GM12878 (cell line): ENCODE results near the gene WWOX. TPM values are rescaled to one million over a fixed set of nuclear protein-coding genes. Genes with fewer than 3 reads are reported as not detected.

Experiments used
- ATAC-seq: fragments of 200-7000 bp; cut with Tn5 transposase; 3 replicates; pipeline ENCODE4 v1.9.1; 2020; ENCODE audit warnings: mild to moderate bottlenecking, moderate library complexity
- BruUV-seq: library from RNA; stranded (reverse); fragments of 400-500 nt; replicated peaks from 2 replicates; lab custom pipeline; 2021; lab: Mats Ljungman, UMichigan
- CTCF ChIA-PET: fragments of 300-600 bp; sonication (Branson Sonifier 250); formaldehyde crosslinking; extraction: SDS; loops from one replicate; lab custom pipeline; 2021; ENCODE audit warnings: inconsistent platforms; lab: Yijun Ruan, JAX
- POLR2A ChIA-PET: fragments of 350-600 bp; formaldehyde crosslinking; extraction: SDS; loops from one replicate; lab custom pipeline; 2021; ENCODE audit warnings: inconsistent platforms; lab: Charles Lee
- RAD21 ChIA-PET: fragments of 300-600 bp; sonication (Branson Sonifier 250); formaldehyde crosslinking; loops from one replicate; lab custom pipeline; 2023; ENCODE audit warnings: antibody characterized with exemption; ENCODE audit not compliant: unreplicated experiment; lab: Charles Lee
- SMC1A ChIA-PET: fragments of 300-600 bp; sonication (Branson Sonifier 250); formaldehyde crosslinking; loops from one replicate; lab custom pipeline; 2023; ENCODE audit not compliant: unreplicated experiment, uncharacterized antibody; lab: Charles Lee
- DNase-seq: peaks from one replicate; pipeline ENCODE4 v3.0.0-alpha.2; 2011; ENCODE audit warnings: low read depth, low spot score
- FAIRE-seq: peaks from 3 replicates; lab custom pipeline; 2011; peaks lifted over from hg19 to GRCh38; lab: Jason Lieb, UNC
- H2AFZ ChIP-seq: 2 replicates; pipeline ENCODE4 v1.6.0; 2011; ENCODE audit warnings: low read depth, low read length, control low read depth; ENCODE audit not compliant: control insufficient read depth
- H3K27ac ChIP-seq: 2 replicates; pipeline ENCODE4 v1.5.1; 2011; ENCODE audit warnings: control low read depth; ENCODE audit not compliant: control insufficient read depth, insufficient read depth
- H3K27me3 ChIP-seq, 2 experiments: replicated peaks in 1 of 2; 2 replicates each; pipeline versions ENCODE4 v1.6.0 to v1.6.1; 2011; ENCODE audit warnings: low read length in 1 of 2; ENCODE audit not compliant: control insufficient read depth in 2 of 2, insufficient read depth in 2 of 2
- H3K36me3 ChIP-seq, 2 experiments: 2 replicates each; pipeline ENCODE4 v1.5.1; 2011; ENCODE audit warnings: low read length in 1 of 2; ENCODE audit not compliant: control insufficient read depth in 2 of 2, insufficient read depth in 2 of 2
- H3K4me1 ChIP-seq: 2 replicates; pipeline ENCODE4 v1.6.1; 2011; ENCODE audit warnings: mild to moderate bottlenecking, low read length, moderate library complexity, mixed read lengths; ENCODE audit not compliant: control insufficient read depth, insufficient read depth
- H3K4me2 ChIP-seq: 2 replicates; pipeline ENCODE4 v1.6.0; 2011; ENCODE audit warnings: control low read depth; ENCODE audit not compliant: control insufficient read depth, insufficient read depth
- H3K4me3 ChIP-seq: fragments of 200-600 bp; sonication (generic); 2 replicates; pipeline ENCODE4 v1.5.1; 2016
- H3K79me2 ChIP-seq: 2 replicates; pipeline ENCODE4 v1.6.0; 2011; ENCODE audit warnings: low read length; ENCODE audit not compliant: control insufficient read depth, insufficient read depth
- H3K9ac ChIP-seq: 2 replicates; pipeline ENCODE4 v1.8.0; 2011; ENCODE audit warnings: low read length, control low read depth, mixed read lengths; ENCODE audit not compliant: control insufficient read depth, insufficient read depth
- H3K9me3 ChIP-seq: replicated peaks from 3 replicates; pipeline ENCODE4 v1.5.1; 2011; ENCODE audit warnings: mild to moderate bottlenecking, low read length; ENCODE audit not compliant: control insufficient read depth, insufficient read depth
- H4K20me1 ChIP-seq: 2 replicates; pipeline ENCODE4 v1.6.0; 2011; ENCODE audit not compliant: control insufficient read depth, insufficient read depth
- WGBS: methylation state at CpG from one replicate; pipeline ENCODE4 v1.1.6; 2016; ENCODE audit warnings: low lambda C conversion rate; ENCODE audit not compliant: insufficient replicate concordance, insufficient coverage; ENCODE audit errors: missing lambda C conversion rate; 5-methylcytosine and 5-hydroxymethylcytosine counted together
- in situ Hi-C: fragments of 300-500 bp; cut with MboI; formaldehyde crosslinking; loops from 9 replicates; pipeline ENCODE4 v1.14.3; 2018; ENCODE audit warnings: mixed read lengths
- intact Hi-C: fragments of 100-400 bp; cut with micrococcal nuclease; formaldehyde crosslinking; loops from one replicate; pipeline ENCODE4 v1.14.2; 2022; ENCODE audit not compliant: unreplicated experiment
- polyA plus RNA-seq, 11 experiments: library from polyadenylated mRNA; depleted of rRNA in 4 of 11; unstranded in 6 of 11; stranded (reverse) in 5 of 11; fragments of >200 nt; fragmentation: Nextera tagmentation in 4 of 11; fragmentation: Illumina TruSeq in 1 of 11; extraction: Ambion mirVana in 4 of 11; extraction: Trizol in 1 of 11; gene quantifications; 1 replicate in 1 of 11; 2 replicates in 10 of 11; pipeline versions ENCODE4 v1.2.1 to v1.2.3, GENCODE V29; 2011 to 2016; ENCODE audit warnings: inconsistent platforms in 2 of 11, missing spikeins in 2 of 11, low read depth in 1 of 11
- total RNA-seq, 4 experiments: library from RNA; depleted of rRNA in 3 of 4; stranded (reverse); fragments of >200 nt in 3 of 4; fragmentation: Illumina TruSeq in 1 of 4; extraction: Trizol in 1 of 4; gene quantifications; 2 replicates each; pipeline versions ENCODE4 v1.2.1 to v1.2.3, GENCODE V29; 2013 to 2021
- TF ChIP-seq, protein P1 (sequence below): IDR thresholded peaks from 2 replicates; pipeline ENCODE4 v1.6.1; 2012; ENCODE audit warnings: low read depth, low read length, improper control_type of control experiment
- TF ChIP-seq, protein P2 (sequence below): fragments of 450-650 bp; IDR thresholded peaks from 2 replicates; pipeline ENCODE4 v1.6.1; 2016; ENCODE audit warnings: mild to moderate bottlenecking
- TF ChIP-seq, protein P3 (sequence below): fragments of 150-350 bp; IDR thresholded peaks from 2 replicates; pipeline ENCODE4 v1.6.1; 2016; ENCODE audit warnings: low read depth, low read length

Gene WWOX
- total and polyA plus RNA-seq, 10 of the 15 experiments (the other 5 are each of a cell fraction or from before 2014, with no cell fraction given), result 2.8 to 24.4 (median 17.8) TPM

DNA sequence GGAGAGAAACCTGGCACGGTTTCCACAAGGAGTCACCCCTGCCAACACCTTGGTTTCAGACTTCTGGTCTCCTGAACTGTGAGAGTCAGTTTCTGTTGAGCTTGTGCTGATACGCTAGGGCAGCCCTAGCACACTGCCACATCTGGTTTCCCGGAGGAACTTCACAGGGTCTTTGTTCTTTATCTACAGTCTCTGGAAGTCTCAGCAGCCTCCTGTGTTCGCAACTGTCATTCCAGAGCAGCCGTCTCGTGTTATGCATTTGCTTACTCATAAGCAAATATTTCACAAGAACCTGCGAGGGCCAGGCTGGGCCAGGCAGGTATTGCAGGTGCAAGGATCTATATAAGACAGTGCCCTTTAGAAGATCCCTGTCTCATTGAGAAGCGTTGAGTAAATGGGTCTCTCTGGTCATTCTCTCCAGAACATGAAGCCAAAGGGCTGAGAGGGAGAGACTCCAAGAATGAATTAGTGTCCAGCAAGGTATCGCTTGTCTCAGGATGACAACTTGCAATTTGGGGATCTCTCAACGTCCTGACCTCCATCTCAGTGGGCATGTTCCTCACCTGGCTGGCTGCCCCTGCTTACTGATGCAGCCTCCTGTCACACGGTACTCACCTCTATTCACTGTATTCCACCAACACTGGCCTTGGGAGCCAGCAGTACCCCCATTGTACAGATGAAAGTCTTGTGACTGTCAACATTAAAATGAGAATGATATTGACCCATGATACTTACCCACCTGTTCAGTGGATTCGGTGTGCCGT lies 141.2 kb downstream of the WWOX start:
- H3K27ac ChIP-seq, result no peak overlapping the region
- H3K4me1 ChIP-seq, result no peaks in the 10 kb centered on the region
- H4K20me1 ChIP-seq, result no peaks in the 10 kb centered on the region
- no peak overlapping the region for H3K9ac ChIP-seq
- FAIRE-seq (no peak), DNase-seq (no peak), ATAC-seq (no peak)
- no peaks in the 10 kb centered on the region for H3K36me3 ChIP-seq
- H3K4me3 ChIP-seq, result no peak overlapping the region
- ChIA-PET SMC1A (no interaction called here), RAD21 (no interaction called here), CTCF (interaction anchor here (1.6 kb wide), 1 partner anchor 1362 kb away, joined by 4 read pairs; no protein-coding TSS in a partner anchor), POLR2A (no interaction called here)
- no peaks in the 10 kb centered on the region for H3K27me3 ChIP-seq
- 70% methylated on average over 13 of the region's 13 CpGs for WGBS
- no TSS peak for BruUV-seq
- no peaks in the 10 kb centered on the region for H3K9me3 ChIP-seq
- TF ChIP-seq, protein P1, sequence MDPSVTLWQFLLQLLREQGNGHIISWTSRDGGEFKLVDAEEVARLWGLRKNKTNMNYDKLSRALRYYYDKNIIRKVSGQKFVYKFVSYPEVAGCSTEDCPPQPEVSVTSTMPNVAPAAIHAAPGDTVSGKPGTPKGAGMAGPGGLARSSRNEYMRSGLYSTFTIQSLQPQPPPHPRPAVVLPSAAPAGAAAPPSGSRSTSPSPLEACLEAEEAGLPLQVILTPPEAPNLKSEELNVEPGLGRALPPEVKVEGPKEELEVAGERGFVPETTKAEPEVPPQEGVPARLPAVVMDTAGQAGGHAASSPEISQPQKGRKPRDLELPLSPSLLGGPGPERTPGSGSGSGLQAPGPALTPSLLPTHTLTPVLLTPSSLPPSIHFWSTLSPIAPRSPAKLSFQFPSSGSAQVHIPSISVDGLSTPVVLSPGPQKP, result no peak
- TF ChIP-seq, protein P2, sequence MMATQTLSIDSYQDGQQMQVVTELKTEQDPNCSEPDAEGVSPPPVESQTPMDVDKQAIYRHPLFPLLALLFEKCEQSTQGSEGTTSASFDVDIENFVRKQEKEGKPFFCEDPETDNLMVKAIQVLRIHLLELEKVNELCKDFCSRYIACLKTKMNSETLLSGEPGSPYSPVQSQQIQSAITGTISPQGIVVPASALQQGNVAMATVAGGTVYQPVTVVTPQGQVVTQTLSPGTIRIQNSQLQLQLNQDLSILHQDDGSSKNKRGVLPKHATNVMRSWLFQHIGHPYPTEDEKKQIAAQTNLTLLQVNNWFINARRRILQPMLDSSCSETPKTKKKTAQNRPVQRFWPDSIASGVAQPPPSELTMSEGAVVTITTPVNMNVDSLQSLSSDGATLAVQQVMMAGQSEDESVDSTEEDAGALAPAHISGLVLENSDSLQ, result no peak
- TF ChIP-seq, protein P3, sequence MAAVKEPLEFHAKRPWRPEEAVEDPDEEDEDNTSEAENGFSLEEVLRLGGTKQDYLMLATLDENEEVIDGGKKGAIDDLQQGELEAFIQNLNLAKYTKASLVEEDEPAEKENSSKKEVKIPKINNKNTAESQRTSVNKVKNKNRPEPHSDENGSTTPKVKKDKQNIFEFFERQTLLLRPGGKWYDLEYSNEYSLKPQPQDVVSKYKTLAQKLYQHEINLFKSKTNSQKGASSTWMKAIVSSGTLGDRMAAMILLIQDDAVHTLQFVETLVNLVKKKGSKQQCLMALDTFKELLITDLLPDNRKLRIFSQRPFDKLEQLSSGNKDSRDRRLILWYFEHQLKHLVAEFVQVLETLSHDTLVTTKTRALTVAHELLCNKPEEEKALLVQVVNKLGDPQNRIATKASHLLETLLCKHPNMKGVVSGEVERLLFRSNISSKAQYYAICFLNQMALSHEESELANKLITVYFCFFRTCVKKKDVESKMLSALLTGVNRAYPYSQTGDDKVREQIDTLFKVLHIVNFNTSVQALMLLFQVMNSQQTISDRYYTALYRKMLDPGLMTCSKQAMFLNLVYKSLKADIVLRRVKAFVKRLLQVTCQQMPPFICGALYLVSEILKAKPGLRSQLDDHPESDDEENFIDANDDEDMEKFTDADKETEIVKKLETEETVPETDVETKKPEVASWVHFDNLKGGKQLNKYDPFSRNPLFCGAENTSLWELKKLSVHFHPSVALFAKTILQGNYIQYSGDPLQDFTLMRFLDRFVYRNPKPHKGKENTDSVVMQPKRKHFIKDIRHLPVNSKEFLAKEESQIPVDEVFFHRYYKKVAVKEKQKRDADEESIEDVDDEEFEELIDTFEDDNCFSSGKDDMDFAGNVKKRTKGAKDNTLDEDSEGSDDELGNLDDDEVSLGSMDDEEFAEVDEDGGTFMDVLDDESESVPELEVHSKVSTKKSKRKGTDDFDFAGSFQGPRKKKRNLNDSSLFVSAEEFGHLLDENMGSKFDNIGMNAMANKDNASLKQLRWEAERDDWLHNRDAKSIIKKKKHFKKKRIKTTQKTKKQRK, result no peak
- in situ Hi-C loops, result no loop called here
- H3K4me2 ChIP-seq, result no peak overlapping the region
- intact Hi-C loops, result no loop called here
- no peaks in the 10 kb centered on the region for H3K79me2 ChIP-seq
- H2AFZ ChIP-seq, result no peak overlapping the region
